ENCODE data around the gene ANKLE2. TPM values are rescaled to one million over a fixed set of nuclear protein-coding genes. Genes with fewer than 3 reads are reported as not detected.

ANKLE2 gene
- total and polyA plus RNA-seq, 2 of the 13 experiments (the other 11 are each of a cell fraction or from before 2014, with no cell fraction given): 35.3 to 37.1 TPM

GRCh38 chr12:132747395-132747794 lies 14.2 kb downstream of the ANKLE2 start:
- no peak for DNase-seq (ENCODE audit: low spot score)
- no peaks in the 10 kb centered on the region for H4K20me1 ChIP-seq (ENCODE audit: insufficient read depth, low read length)
- peaks cover 13% of the 10 kb centered on the region for H3K79me2 ChIP-seq (ENCODE audit: insufficient read depth, low read length)

More at GRCh38 chr12:132747395-132747794, 14.2 kb downstream of the ANKLE2 start:
- Histone ChIP-seq H3K27ac (ENCODE audit: extremely low read length, insufficient read depth, low read length) (no peak overlapping the region), H3K36me3 (replicated peaks in 1 of 2; ENCODE audit: control insufficient read depth in 1 of 2, insufficient read depth in 2 of 2, low read length in 2 of 2) (peaks cover 49 to 72% of the 10 kb centered on the region in 2 experiments), H3K4me2 (ENCODE audit: low read depth, low read length) (no peak overlapping the region), H2AFZ (ENCODE audit: low read length) (no peak overlapping the region), H3K4me3 (replicated peaks in 1 of 3; ENCODE audit: insufficient read depth in 1 of 3, low read depth in 2 of 3, low read length in 3 of 3) (no peak overlapping the region), H3K9ac (ENCODE audit: insufficient read depth, low read depth, low read length) (no peak overlapping the region), H3K27me3 (ENCODE audit: control insufficient read depth in 1 of 2, insufficient read depth in 2 of 2, low read length in 2 of 2) (no peaks in the 10 kb centered on the region), H3K4me1 (ENCODE audit: insufficient read depth, low read length) (no peaks in the 10 kb centered on the region), H3K9me3 (ENCODE audit: low read length) (no peaks in the 10 kb centered on the region)
- CTCF ChIA-PET (ENCODE audit: low intra/inter-chr PET ratio, low total read pairs): no interaction called here
- intact Hi-C loops (cut with micrococcal nuclease; ENCODE audit: unreplicated experiment): no loop called here
- TF ChIP-seq ZNF816 (CRISPR knock-in tag; IDR thresholded peaks at IDR 0.05; ENCODE audit: borderline replicate concordance): no peak
- no peak for TF ChIP-seq TEF (CRISPR knock-in tag; IDR thresholded peaks at IDR 0.05)
- no peak for TF ChIP-seq CBFB (CRISPR knock-in tag; IDR thresholded peaks at IDR 0.05)
- TF ChIP-seq RXRA (CRISPR knock-in tag; IDR thresholded peaks at IDR 0.05): no peak
- TF ChIP-seq ZNF660 (CRISPR knock-in tag; IDR thresholded peaks at IDR 0.05; ENCODE audit: borderline replicate concordance, low read depth): no peak
- TF ChIP-seq TRAFD1 (CRISPR knock-in tag; IDR thresholded peaks at IDR 0.05; ENCODE audit: borderline replicate concordance): no peak
- TF ChIP-seq CSRNP2 (CRISPR knock-in tag; conservative IDR thresholded peaks at IDR 0.05; ENCODE audit: low read depth): no peak
- TF ChIP-seq HMGA1 (CRISPR knock-in tag; conservative IDR thresholded peaks at IDR 0.05): no peak
- no peak for TF ChIP-seq EEA1 (CRISPR knock-in tag; IDR thresholded peaks at IDR 0.05; ENCODE audit: borderline replicate concordance)
- no peak for TF ChIP-seq ATF1 (CRISPR knock-in tag; IDR thresholded peaks at IDR 0.05)
- no peak for TF ChIP-seq ASH2L (IDR thresholded peaks at IDR 0.05; ENCODE audit: insufficient read length, low read depth, low read length)
- no peak for TF ChIP-seq ZNF543 (CRISPR knock-in tag; IDR thresholded peaks at IDR 0.05)
- TF ChIP-seq HOXA7 (CRISPR knock-in tag; IDR thresholded peaks at IDR 0.05): no peak
- no peak for TF ChIP-seq IKZF5 (CRISPR knock-in tag; IDR thresholded peaks at IDR 0.05)
- BruUV-seq (replicated peaks): no TSS peak
- POLR2A ChIA-PET: no interaction called here
- FAIRE-seq (no peak), ATAC-seq (no peak)
- in situ Hi-C loops (cut with HindIII; ENCODE audit: extremely low pct_ligation_motif_present, low pct_unique_long_range_greater_than_20kb): no loop called here
- 97% methylated on average over 10 of the region's 11 CpGs for WGBS (ENCODE audit: low lambda C conversion rate)
